A375 (cell line): Measurements from ENCODE around the gene BBS5. TPM values are rescaled to one million over a fixed set of nuclear protein-coding genes. Genes with fewer than 3 reads are reported as not detected.

Experiments used
- total RNA-seq: library from RNA; depleted of rRNA; stranded (reverse); fragments of >200 nt; shearing (Covaris generic); gene quantifications from 2 replicates; pipeline ENCODE4 v1.2.3, GENCODE V29; 2014; rRNA removed

BBS5 gene
- 1.9 and 2.3 TPM in 2 replicates for total RNA-seq

GRCh38 chr2:169479257-169480078 lies at the start of gene BBS5:
BBS5 (plus strand) TSS chr2:169479494; CDS start chr2:169479554, 60 bp downstream.

GRCh38 chr2:169509298-169509885 lies 30.1 kb downstream of the BBS5 start, which contains the start of gene KLHL41:
KLHL41 (plus strand) TSS chr2:169509702; CDS start chr2:169509779, 77 bp downstream.

Other genes with a start within 250 kb of the BBS5 start
- gene LRP2, start 117.0 kb upstream of the BBS5 start, total RNA-seq: 0.24 TPM in 1 of 2 replicates, not detected in the other
- gene KLHL41, start 30.2 kb downstream of the BBS5 start, total RNA-seq: 0.45 TPM in 1 of 2 replicates, not detected in the other
- gene FASTKD1, start 94.4 kb downstream of the BBS5 start, total RNA-seq: 3.6 and 9.7 TPM in 2 replicates
- gene PPIG, start 104.9 kb downstream of the BBS5 start, total RNA-seq: 7.6 and 9.7 TPM in 2 replicates
- gene CFAP210, start 214.9 kb downstream of the BBS5 start, total RNA-seq: not detected in 2 replicates
- gene PHOSPHO2, start 215.0 kb downstream of the BBS5 start, total RNA-seq: 2.8 and 3.0 TPM in 2 replicates